ENCODE data around the gene CTU1.

Gene CTU1

DNA sequence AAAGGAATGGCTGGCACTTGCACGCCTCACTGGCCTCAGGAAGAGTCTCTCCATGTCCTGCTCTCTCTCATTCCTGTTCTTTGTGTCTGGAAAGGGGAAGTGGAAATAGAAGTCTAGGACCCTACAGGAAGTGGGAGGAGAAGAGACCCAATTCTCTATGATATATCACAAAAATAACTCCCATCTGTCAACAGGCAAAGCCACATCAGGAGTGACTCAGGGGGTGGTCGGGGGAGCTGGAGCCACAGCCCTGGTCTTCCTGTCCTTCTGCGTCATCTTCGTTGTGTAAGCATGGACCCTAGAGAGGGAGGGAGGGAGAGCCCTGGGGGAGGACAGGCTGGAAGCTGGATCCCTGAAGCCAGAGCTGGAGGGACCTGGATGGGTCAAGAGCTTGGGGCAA lies 19.5 kb upstream of the CTU1 start:
- H3K9me3 ChIP-seq (ENCODE audit: control insufficient read depth, insufficient read depth, low read depth, low read length) = no peaks in the 10 kb centered on the region
- no peak for TF ChIP-seq WT1 (tag by site-specific recombination; IDR thresholded peaks at IDR 0.05)
- no peak for TF ChIP-seq ZNF211 (tag by site-specific recombination; IDR thresholded peaks at IDR 0.05; ENCODE audit: low read depth)
- no peak for TF ChIP-seq TCF7L2 (IDR thresholded peaks at IDR 0.05; ENCODE audit: borderline replicate concordance, low read depth, low read length)
- no peak for TF ChIP-seq ZNF335 (tag by site-specific recombination; conservative IDR thresholded peaks at IDR 0.05)
- TF ChIP-seq SCRT2 (tag by site-specific recombination; IDR thresholded peaks at IDR 0.05) = no peak
- TF ChIP-seq, protein P1, sequence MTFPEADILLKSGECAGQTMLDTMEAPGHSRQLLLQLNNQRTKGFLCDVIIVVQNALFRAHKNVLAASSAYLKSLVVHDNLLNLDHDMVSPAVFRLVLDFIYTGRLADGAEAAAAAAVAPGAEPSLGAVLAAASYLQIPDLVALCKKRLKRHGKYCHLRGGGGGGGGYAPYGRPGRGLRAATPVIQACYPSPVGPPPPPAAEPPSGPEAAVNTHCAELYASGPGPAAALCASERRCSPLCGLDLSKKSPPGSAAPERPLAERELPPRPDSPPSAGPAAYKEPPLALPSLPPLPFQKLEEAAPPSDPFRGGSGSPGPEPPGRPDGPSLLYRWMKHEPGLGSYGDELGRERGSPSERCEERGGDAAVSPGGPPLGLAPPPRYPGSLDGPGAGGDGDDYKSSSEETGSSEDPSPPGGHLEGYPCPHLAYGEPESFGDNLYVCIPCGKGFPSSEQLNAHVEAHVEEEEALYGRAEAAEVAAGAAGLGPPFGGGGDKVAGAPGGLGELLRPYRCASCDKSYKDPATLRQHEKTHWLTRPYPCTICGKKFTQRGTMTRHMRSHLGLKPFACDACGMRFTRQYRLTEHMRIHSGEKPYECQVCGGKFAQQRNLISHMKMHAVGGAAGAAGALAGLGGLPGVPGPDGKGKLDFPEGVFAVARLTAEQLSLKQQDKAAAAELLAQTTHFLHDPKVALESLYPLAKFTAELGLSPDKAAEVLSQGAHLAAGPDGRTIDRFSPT (tag by site-specific recombination; IDR thresholded peaks at IDR 0.05) = no peak
- TF ChIP-seq HOXD13 (CRISPR knock-in tag; IDR thresholded peaks at IDR 0.05; ENCODE audit: borderline replicate concordance) = no peak
- no peak for TF ChIP-seq OVOL3 (tag by site-specific recombination; IDR thresholded peaks at IDR 0.05)
- TF ChIP-seq, protein P2, sequence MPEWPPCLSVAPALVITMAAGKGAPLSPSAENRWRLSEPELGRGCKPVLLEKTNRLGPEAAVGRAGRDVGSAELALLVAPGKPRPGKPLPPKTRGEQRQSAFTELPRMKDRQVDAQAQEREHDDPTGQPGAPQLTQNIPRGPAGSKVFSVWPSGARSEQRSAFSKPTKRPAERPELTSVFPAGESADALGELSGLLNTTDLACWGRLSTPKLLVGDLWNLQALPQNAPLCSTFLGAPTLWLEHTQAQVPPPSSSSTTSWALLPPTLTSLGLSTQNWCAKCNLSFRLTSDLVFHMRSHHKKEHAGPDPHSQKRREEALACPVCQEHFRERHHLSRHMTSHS (tag by site-specific recombination; IDR thresholded peaks at IDR 0.05) = no peak
- TF ChIP-seq, protein P3, sequence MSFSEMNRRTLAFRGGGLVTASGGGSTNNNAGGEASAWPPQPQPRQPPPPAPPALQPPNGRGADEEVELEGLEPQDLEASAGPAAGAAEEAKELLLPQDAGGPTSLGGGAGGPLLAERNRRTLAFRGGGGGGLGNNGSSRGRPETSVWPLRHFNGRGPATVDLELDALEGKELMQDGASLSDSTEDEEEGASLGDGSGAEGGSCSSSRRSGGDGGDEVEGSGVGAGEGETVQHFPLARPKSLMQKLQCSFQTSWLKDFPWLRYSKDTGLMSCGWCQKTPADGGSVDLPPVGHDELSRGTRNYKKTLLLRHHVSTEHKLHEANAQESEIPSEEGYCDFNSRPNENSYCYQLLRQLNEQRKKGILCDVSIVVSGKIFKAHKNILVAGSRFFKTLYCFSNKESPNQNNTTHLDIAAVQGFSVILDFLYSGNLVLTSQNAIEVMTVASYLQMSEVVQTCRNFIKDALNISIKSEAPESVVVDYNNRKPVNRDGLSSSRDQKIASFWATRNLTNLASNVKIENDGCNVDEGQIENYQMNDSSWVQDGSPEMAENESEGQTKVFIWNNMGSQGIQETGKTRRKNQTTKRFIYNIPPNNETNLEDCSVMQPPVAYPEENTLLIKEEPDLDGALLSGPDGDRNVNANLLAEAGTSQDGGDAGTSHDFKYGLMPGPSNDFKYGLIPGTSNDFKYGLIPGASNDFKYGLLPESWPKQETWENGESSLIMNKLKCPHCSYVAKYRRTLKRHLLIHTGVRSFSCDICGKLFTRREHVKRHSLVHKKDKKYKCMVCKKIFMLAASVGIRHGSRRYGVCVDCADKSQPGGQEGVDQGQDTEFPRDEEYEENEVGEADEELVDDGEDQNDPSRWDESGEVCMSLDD (tag by site-specific recombination; IDR thresholded peaks at IDR 0.05) = no peak
- TF ChIP-seq ZNF48 (tag by site-specific recombination; IDR thresholded peaks at IDR 0.05) = no peak
- no peak for TF ChIP-seq ZNF174 (tag by site-specific recombination; IDR thresholded peaks at IDR 0.05)
- no peak for TF ChIP-seq ZFHX2 (tag by site-specific recombination; conservative IDR thresholded peaks at IDR 0.05)
- no peak for TF ChIP-seq ZNF660 (tag by site-specific recombination; IDR thresholded peaks at IDR 0.05)
- TF ChIP-seq, protein P4, sequence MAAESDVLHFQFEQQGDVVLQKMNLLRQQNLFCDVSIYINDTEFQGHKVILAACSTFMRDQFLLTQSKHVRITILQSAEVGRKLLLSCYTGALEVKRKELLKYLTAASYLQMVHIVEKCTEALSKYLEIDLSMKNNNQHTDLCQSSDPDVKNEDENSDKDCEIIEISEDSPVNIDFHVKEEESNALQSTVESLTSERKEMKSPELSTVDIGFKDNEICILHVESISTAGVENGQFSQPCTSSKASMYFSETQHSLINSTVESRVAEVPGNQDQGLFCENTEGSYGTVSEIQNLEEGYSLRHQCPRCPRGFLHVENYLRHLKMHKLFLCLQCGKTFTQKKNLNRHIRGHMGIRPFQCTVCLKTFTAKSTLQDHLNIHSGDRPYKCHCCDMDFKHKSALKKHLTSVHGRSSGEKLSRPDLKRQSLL (tag by site-specific recombination; IDR thresholded peaks at IDR 0.05) = no peak
- no peak overlapping the region for H3K27ac ChIP-seq (ENCODE audit: extremely low read depth, low read depth, low read length)
- ChIA-PET CTCF (interaction anchor here (0.6 kb wide), 1 partner anchor 311 kb away, joined by 4 read pairs; no protein-coding TSS in a partner anchor), POLR2A (no interaction called here)
- no peaks in the 10 kb centered on the region for H3K36me3 ChIP-seq (ENCODE audit: control insufficient read depth in 2 of 2, insufficient read depth in 1 of 2, low read length in 2 of 2)
- H3K4me1 ChIP-seq (ENCODE audit: control insufficient read depth, insufficient read depth, low read length) = peaks cover 12% of the 10 kb centered on the region
- no peak overlapping the region for H3K4me3 ChIP-seq (ENCODE audit: low read depth, low read length)

DNA sequence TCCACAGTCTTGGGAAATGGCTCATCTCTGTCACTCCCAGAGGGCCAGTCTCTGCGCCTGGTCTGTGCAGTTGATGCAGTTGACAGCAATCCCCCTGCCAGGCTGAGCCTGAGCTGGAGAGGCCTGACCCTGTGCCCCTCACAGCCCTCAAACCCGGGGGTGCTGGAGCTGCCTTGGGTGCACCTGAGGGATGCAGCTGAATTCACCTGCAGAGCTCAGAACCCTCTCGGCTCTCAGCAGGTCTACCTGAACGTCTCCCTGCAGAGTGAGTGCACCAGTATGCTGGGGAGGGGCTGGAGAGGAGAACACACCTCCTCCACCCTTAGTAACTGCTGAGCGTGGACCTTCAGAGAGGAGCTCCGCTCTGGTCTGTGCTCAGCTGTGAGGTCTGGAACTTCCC lies 18.8 kb upstream of the CTU1 start:
- ChIA-PET CTCF (interaction anchor here (0.6 kb wide), 1 partner anchor 311 kb away, joined by 4 read pairs; no protein-coding TSS in a partner anchor), POLR2A (no interaction called here)
- Histone ChIP-seq H3K36me3 (ENCODE audit: control insufficient read depth in 2 of 2, insufficient read depth in 1 of 2, low read length in 2 of 2) (no peaks in the 10 kb centered on the region), H3K4me3 (ENCODE audit: low read depth, low read length) (no peak overlapping the region), H3K4me1 (ENCODE audit: control insufficient read depth, insufficient read depth, low read length) (peaks cover 12% of the 10 kb centered on the region), H3K9me3 (ENCODE audit: control insufficient read depth, insufficient read depth, low read depth, low read length) (no peaks in the 10 kb centered on the region), H3K27ac (ENCODE audit: extremely low read depth, low read depth, low read length) (no peak overlapping the region)
- TF ChIP-seq ZNF423 (tag by site-specific recombination; IDR thresholded peaks at IDR 0.05) (no peak), HOXC10 (CRISPR knock-in tag; IDR thresholded peaks at IDR 0.05) (no peak), ZNF501 (tag by site-specific recombination; IDR thresholded peaks at IDR 0.05) (no peak)
- TF ChIP-seq, protein P5, sequence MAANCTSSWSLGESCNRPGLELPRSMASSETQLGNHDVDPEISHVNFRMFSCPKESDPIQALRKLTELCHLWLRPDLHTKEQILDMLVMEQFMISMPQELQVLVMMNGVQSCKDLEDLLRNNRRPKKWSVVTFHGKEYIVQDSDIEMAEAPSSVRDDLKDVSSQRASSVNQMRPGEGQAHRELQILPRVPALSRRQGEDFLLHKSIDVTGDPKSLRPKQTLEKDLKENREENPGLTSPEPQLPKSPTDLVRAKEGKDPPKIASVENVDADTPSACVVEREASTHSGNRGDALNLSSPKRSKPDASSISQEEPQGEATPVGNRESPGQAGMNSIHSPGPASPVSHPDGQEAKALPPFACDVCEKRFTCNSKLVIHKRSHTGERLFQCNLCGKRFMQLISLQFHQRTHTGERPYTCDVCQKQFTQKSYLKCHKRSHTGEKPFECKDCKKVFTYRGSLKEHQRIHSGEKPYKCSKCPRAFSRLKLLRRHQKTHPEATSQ (tag by site-specific recombination; IDR thresholded peaks at IDR 0.05) = no peak
- TF ChIP-seq, protein P6, sequence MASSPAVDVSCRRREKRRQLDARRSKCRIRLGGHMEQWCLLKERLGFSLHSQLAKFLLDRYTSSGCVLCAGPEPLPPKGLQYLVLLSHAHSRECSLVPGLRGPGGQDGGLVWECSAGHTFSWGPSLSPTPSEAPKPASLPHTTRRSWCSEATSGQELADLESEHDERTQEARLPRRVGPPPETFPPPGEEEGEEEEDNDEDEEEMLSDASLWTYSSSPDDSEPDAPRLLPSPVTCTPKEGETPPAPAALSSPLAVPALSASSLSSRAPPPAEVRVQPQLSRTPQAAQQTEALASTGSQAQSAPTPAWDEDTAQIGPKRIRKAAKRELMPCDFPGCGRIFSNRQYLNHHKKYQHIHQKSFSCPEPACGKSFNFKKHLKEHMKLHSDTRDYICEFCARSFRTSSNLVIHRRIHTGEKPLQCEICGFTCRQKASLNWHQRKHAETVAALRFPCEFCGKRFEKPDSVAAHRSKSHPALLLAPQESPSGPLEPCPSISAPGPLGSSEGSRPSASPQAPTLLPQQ (tag by site-specific recombination; IDR thresholded peaks at IDR 0.05) = no peak
